Endothelial cell of umbilical vein (primary cell): ENCODE data around the gene INCENP. TPM values are rescaled to one million over a fixed set of nuclear protein-coding genes. Genes with fewer than 3 reads are reported as not detected.

Experiments
- BruUV-seq: library from RNA; stranded (reverse); fragments of 400-500 nt; replicated peaks from 2 replicates; lab custom pipeline; 2021; lab: Mats Ljungman, UMichigan
- CTCF ChIA-PET: fragments of 300-600, 350-600 bp; sonication (Branson Sonifier 250); formaldehyde crosslinking; loops from one replicate; lab custom pipeline; 2021; ENCODE audit warnings: antibody characterized with exemption, inconsistent platforms; lab: Charles Lee
- POLR2A ChIA-PET: fragments of 300-600, 350-600 bp; sonication (Branson Sonifier 250); formaldehyde crosslinking; loops from one replicate; lab custom pipeline; 2021; ENCODE audit warnings: antibody characterized with exemption, inconsistent platforms; lab: Charles Lee
- DNase-seq: peaks from one replicate; pipeline ENCODE4 v3.0.0-alpha.2; 2011; ENCODE audit warnings: low read depth, low spot score
- FAIRE-seq: peaks from 2 replicates; lab custom pipeline; 2011; peaks lifted over from hg19 to GRCh38; lab: Jason Lieb, UNC
- H2AFZ ChIP-seq: 2 replicates; pipeline ENCODE4 v1.6.0; 2012; ENCODE audit warnings: low read depth, low read length, control low read depth, inconsistent platforms
- H3K27ac ChIP-seq: 2 replicates; pipeline ENCODE4 v1.5.1; 2011; ENCODE audit warnings: low read depth, mild to moderate bottlenecking, control low read depth, low read length, moderate library complexity; ENCODE audit not compliant: insufficient read depth
- H3K27me3 ChIP-seq, 2 experiments: 2 replicates each; pipeline versions ENCODE4 v1.6.0 to v1.6.1; 2011; ENCODE audit warnings: low read length in 2 of 2, mixed read lengths in 1 of 2; ENCODE audit not compliant: control insufficient read depth in 2 of 2, insufficient read depth in 2 of 2
- H3K36me3 ChIP-seq, 2 experiments: 2 replicates in 1 of 2; 3 replicates in 1 of 2; pipeline ENCODE4 v1.5.1; 2011; ENCODE audit warnings: low read length in 2 of 2, mild to moderate bottlenecking in 1 of 2, moderate library complexity in 1 of 2; ENCODE audit not compliant: control insufficient read depth in 2 of 2, insufficient read depth in 2 of 2; ENCODE audit errors: extremely low read depth in 1 of 2
- H3K4me1 ChIP-seq: 3 replicates; pipeline ENCODE4 v1.5.1; 2011; ENCODE audit warnings: mild to moderate bottlenecking, low read length; ENCODE audit not compliant: control insufficient read depth, insufficient read depth; ENCODE audit errors: extremely low read depth
- H3K4me2 ChIP-seq: 2 replicates; pipeline ENCODE4 v1.6.1; 2011; ENCODE audit warnings: low read length, control low read depth, mixed read lengths; ENCODE audit not compliant: insufficient read depth
- H3K4me3 ChIP-seq, 3 experiments: fragments of 200-600 bp in 1 of 3; sonication (generic), shearing (Covaris generic) in 1 of 3; replicated peaks in 1 of 3; 2 replicates each; pipeline ENCODE4 v1.5.1; 2011 to 2016; ENCODE audit warnings: control low read depth in 3 of 3, low read length in 3 of 3, mild to moderate bottlenecking in 2 of 3, inconsistent platforms in 1 of 3, low read depth in 1 of 3, moderate library complexity in 1 of 3; ENCODE audit not compliant: insufficient read depth in 1 of 3
- H3K79me2 ChIP-seq: 2 replicates; pipeline ENCODE4 v1.6.0; 2012; ENCODE audit warnings: low read length, inconsistent platforms; ENCODE audit not compliant: control insufficient read depth, insufficient read depth
- H3K9ac ChIP-seq: replicated peaks from 2 replicates; pipeline ENCODE3; 2011; ENCODE audit warnings: low read length, control low read depth; ENCODE audit not compliant: insufficient read depth; ENCODE audit errors: extremely low read depth
- H3K9me1 ChIP-seq: replicated peaks from 3 replicates; pipeline ENCODE4 v1.6.0; 2011; ENCODE audit warnings: mild to moderate bottlenecking, low read length; ENCODE audit not compliant: control insufficient read depth, insufficient read depth; ENCODE audit errors: extremely low read depth
- H3K9me3 ChIP-seq: replicated peaks from 2 replicates; pipeline ENCODE4 v1.5.1; 2012; ENCODE audit warnings: low read length, inconsistent platforms; ENCODE audit not compliant: control insufficient read depth, insufficient read depth
- H4K20me1 ChIP-seq: replicated peaks from 2 replicates; pipeline ENCODE3; 2011; ENCODE audit warnings: mild to moderate bottlenecking, low read length; ENCODE audit not compliant: control insufficient read depth, insufficient read depth; ENCODE audit errors: extremely low read depth
- CTCF ChIP-seq, 2 donors: IDR thresholded peaks; 1 replicate in 1 of 2; 2 replicates in 1 of 2; pipeline ENCODE4 v1.5.1; 2011; ENCODE audit warnings: low read length in 2 of 2, mild to moderate bottlenecking in 2 of 2, moderate library complexity in 2 of 2, control low read depth in 1 of 2, inconsistent platforms in 1 of 2, low read depth in 1 of 2; ENCODE audit not compliant: insufficient read depth in 1 of 2; ENCODE audit errors: extremely low read depth in 1 of 2
- EZH2 ChIP-seq: IDR thresholded peaks from 2 replicates; pipeline ENCODE4 v1.6.1; 2012; ENCODE audit warnings: borderline replicate concordance, low read depth, mild to moderate bottlenecking, moderate library complexity, low read length, inconsistent platforms; ENCODE audit not compliant: severe bottlenecking
- FOS ChIP-seq: IDR thresholded peaks from 2 replicates; pipeline ENCODE4 v1.6.1; 2011; ENCODE audit warnings: mild to moderate bottlenecking, low read length, moderate library complexity, borderline replicate concordance; ENCODE audit not compliant: insufficient read depth
- GATA2 ChIP-seq: IDR thresholded peaks from 2 replicates; pipeline ENCODE4 v1.7.0; 2011; ENCODE audit warnings: low read depth, mild to moderate bottlenecking, moderate library complexity, mixed read lengths, low read length; ENCODE audit not compliant: insufficient read length, insufficient read depth
- JUN ChIP-seq: IDR thresholded peaks from 2 replicates; pipeline ENCODE4 v1.6.1; 2011; ENCODE audit warnings: borderline replicate concordance, low read depth; ENCODE audit not compliant: insufficient read length, insufficient read depth
- MAX ChIP-seq: IDR thresholded peaks from 2 replicates; pipeline ENCODE4 v1.6.1; 2011; ENCODE audit not compliant: insufficient read depth, insufficient read length
- MYC ChIP-seq: IDR thresholded peaks from one replicate; pipeline ENCODE4 v1.6.1; 2011; ENCODE audit warnings: mild to moderate bottlenecking, low read depth, low read length
- POLR2A ChIP-seq: IDR thresholded peaks from 2 replicates; pipeline ENCODE4 v1.6.1; 2012; ENCODE audit warnings: low read depth, mild to moderate bottlenecking, control low read depth, low read length
- POLR2AphosphoS5 ChIP-seq: IDR thresholded peaks from 2 replicates; pipeline ENCODE4 v1.6.1; 2012; ENCODE audit warnings: low read depth, mild to moderate bottlenecking, control low read depth, low read length, moderate library complexity; ENCODE audit not compliant: insufficient read depth
- dilution Hi-C: fragments of 300-500 bp; cut with MboI; formaldehyde crosslinking; loops from one replicate; pipeline ENCODE4 v1.15.0; 2019; ENCODE audit warnings: low sequenced_read_pairs; ENCODE audit not compliant: extremely low pct_ligation_motif_present
- intact Hi-C: fragments of 100-400 bp; cut with micrococcal nuclease; formaldehyde crosslinking; loops from one replicate; pipeline ENCODE4 v1.10.0; 2022
- polyA plus RNA-seq, 4 experiments: library from polyadenylated mRNA; depleted of rRNA in 3 of 4; stranded (reverse) in 3 of 4; unstranded in 1 of 4; fragments of >200 nt; gene quantifications; 2 replicates each; pipeline versions ENCODE4 v1.2.1 to v1.2.3, GENCODE V29; 2011 to 2012; ENCODE audit warnings: missing spikeins in 1 of 4
- total RNA-seq: library from RNA; stranded (reverse); gene quantifications from 2 replicates; pipeline ENCODE4 v1.2.3, GENCODE V29; 2021

Gene INCENP
- total and polyA plus RNA-seq, 2 donors (not counting 3 experiments of a cell fraction or from before 2014, with no cell fraction given): 22.9 to 86.8 TPM

- Histone ChIP-seq H3K4me2 (no peak overlapping the region), H3K79me2 (no peaks in the 10 kb centered on the region), H3K9me1 (no peaks in the 10 kb centered on the region), H2AFZ (no peak overlapping the region), H3K36me3 (peaks cover 13 to 27% of the 10 kb centered on the region in 2 experiments), H4K20me1 (no peaks in the 10 kb centered on the region), H3K9me3 (no peaks in the 10 kb centered on the region), H3K9ac (no peak overlapping the region), H3K4me1 (peaks cover 22% of the 10 kb centered on the region), H3K27me3 (no peaks in the 10 kb centered on the region), H3K27ac (no peak overlapping the region), H3K4me3 (no peak overlapping the region)
- no TSS peak for BruUV-seq
- TF ChIP-seq GATA2: no peak
- TF ChIP-seq CTCF (IDR thresholded peaks at IDR 0.05; ENCODE audit: extremely low read depth in 1 of 2, insufficient read depth in 1 of 2, low read depth in 1 of 2, low read length in 2 of 2): no peak
- no peak for TF ChIP-seq FOS
- no peak for TF ChIP-seq JUN
- no peak for TF ChIP-seq EZH2
- TF ChIP-seq MAX: no peak
- no peak for TF ChIP-seq MYC
- TF ChIP-seq POLR2AphosphoS5: no peak
- TF ChIP-seq POLR2A: no peak
- ChIA-PET POLR2A (no interaction called here), CTCF (interaction anchor here (0.8 to 1.9 kb wide), 3 partner anchors 8 to 70 kb away, joined by 3 to 19 read pairs (median 3); no protein-coding TSS in a partner anchor)
- no peak for DNase-seq
- dilution Hi-C loops (no loop called here), intact Hi-C loops (loop anchor here (2.0 kb wide), 1 partner anchor 27 kb away; the partner anchor contains the start of gene INCENP)
- no peak for FAIRE-seq
Observed at GRCh38 chr11:62151737-62152102, 27.9 kb downstream of the INCENP start.
